RKO (cell line): ENCODE data around the gene EXT2.

Experiments
- DNase-seq: peaks from one replicate; pipeline ENCODE4 v3.0.0-alpha.2; 2016; ENCODE audit warnings: low spot score

The EXT2 gene

GRCh38 chr11:44243086-44243485 lies 147.6 kb downstream of the EXT2 start:
- DNase-seq: no peak

GRCh38 chr11:44243595-44244343 lies 148.3 kb downstream of the EXT2 start:
- no peak for DNase-seq

GRCh38 chr11:44244639-44245310 lies 149.3 kb downstream of the EXT2 start:
- DNase-seq: no peak

GRCh38 chr11:44246726-44247125 lies 151.2 kb downstream of the EXT2 start:
- no peak for DNase-seq

GRCh38 chr11:44247508-44247907 lies 152.0 kb downstream of the EXT2 start:
- no peak for DNase-seq

GRCh38 chr11:44248109-44248508 lies 152.6 kb downstream of the EXT2 start:
- DNase-seq: no peak

- DNase-seq: no peak
Measured at GRCh38 chr11:44250421-44250820, 154.9 kb downstream of the EXT2 start.

GRCh38 chr11:44252999-44253602 lies 157.6 kb downstream of the EXT2 start:
- DNase-seq: no peak

- no peak for DNase-seq
Measured at GRCh38 chr11:44255406-44256071, 160.1 kb downstream of the EXT2 start.

GRCh38 chr11:44256673-44257291 lies 161.3 kb downstream of the EXT2 start:
- no peak for DNase-seq

- no peak for DNase-seq
Measured at GRCh38 chr11:44257338-44258189, 162.1 kb downstream of the EXT2 start.

GRCh38 chr11:44258190-44258489 lies 162.7 kb downstream of the EXT2 start:
- no peak for DNase-seq

GRCh38 chr11:44258839-44259420 lies 163.5 kb downstream of the EXT2 start:
- no peak for DNase-seq

GRCh38 chr11:44260081-44260480 lies 164.6 kb downstream of the EXT2 start:
- no peak for DNase-seq

- no peak for DNase-seq
Measured at GRCh38 chr11:44261800-44262591, 166.5 kb downstream of the EXT2 start.

GRCh38 chr11:44263738-44264437 lies 168.4 kb downstream of the EXT2 start:
- DNase-seq: no peak

GRCh38 chr11:44264438-44264749 lies 168.9 kb downstream of the EXT2 start:
- DNase-seq: no peak

- DNase-seq: no peak
Measured at GRCh38 chr11:44264761-44265160, 169.3 kb downstream of the EXT2 start.

- DNase-seq: no peak
Measured at GRCh38 chr11:44266056-44266780, 170.7 kb downstream of the EXT2 start.
